ENCODE data around the gene KLHL29.

DNA sequence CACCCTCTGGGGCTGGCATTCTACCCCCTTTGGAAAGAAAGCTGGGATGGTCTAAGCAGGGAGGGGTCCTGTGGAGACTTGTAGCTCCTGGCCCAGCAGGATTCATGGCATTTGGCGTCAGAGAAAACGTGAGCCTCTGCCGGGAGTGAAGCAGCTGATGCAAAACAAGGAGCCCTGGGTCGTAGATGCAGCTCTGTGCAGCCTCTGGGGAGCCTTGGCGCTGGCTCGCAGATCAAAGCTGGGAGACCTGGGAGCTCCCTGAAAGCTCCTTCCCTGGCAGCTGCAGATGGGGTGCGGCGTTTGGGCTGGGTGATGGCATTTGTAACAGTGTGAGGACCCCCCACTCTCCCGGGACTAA, 148.3 kb downstream of the KLHL29 start:
- TF ChIP-seq, protein P1, sequence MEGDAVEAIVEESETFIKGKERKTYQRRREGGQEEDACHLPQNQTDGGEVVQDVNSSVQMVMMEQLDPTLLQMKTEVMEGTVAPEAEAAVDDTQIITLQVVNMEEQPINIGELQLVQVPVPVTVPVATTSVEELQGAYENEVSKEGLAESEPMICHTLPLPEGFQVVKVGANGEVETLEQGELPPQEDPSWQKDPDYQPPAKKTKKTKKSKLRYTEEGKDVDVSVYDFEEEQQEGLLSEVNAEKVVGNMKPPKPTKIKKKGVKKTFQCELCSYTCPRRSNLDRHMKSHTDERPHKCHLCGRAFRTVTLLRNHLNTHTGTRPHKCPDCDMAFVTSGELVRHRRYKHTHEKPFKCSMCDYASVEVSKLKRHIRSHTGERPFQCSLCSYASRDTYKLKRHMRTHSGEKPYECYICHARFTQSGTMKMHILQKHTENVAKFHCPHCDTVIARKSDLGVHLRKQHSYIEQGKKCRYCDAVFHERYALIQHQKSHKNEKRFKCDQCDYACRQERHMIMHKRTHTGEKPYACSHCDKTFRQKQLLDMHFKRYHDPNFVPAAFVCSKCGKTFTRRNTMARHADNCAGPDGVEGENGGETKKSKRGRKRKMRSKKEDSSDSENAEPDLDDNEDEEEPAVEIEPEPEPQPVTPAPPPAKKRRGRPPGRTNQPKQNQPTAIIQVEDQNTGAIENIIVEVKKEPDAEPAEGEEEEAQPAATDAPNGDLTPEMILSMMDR (IDR thresholded peaks at IDR 0.05; ENCODE audit: low read depth, low read length, poor library complexity, severe bottlenecking): no peak
- no peak for TF ChIP-seq EZH2phosphoT487 (IDR thresholded peaks at IDR 0.05; ENCODE audit: borderline replicate concordance, low read length)
